ENCODE data around the gene UBTD1. TPM values are rescaled to one million over a fixed set of nuclear protein-coding genes. Genes with fewer than 3 reads are reported as not detected.
A peak's percentile ranks its signal among the peaks of the same experiment; 100 is the strongest.

The UBTD1 gene
- polyA plus RNA-seq, 1 donor (not counting 4 experiments of a cell fraction or from before 2014, with no cell fraction given): 12.0 TPM

- H3K4me3 ChIP-seq (ENCODE audit: control insufficient read depth in 2 of 3, extremely low read depth in 1 of 3, insufficient read depth in 2 of 3, low read depth in 1 of 3, low read length in 3 of 3): peak overlapping the region in 1 of 3 experiments; percentile 31
- H2AFZ ChIP-seq (ENCODE audit: control insufficient read depth, low read length): peak overlapping the region; percentile 27
- H3K4me2 ChIP-seq (ENCODE audit: control insufficient read depth, extremely low read depth, insufficient read depth, low read depth, low read length): peak overlapping the region; percentile 55
- peak; percentile 84 for FAIRE-seq
- TF ChIP-seq, protein P1, sequence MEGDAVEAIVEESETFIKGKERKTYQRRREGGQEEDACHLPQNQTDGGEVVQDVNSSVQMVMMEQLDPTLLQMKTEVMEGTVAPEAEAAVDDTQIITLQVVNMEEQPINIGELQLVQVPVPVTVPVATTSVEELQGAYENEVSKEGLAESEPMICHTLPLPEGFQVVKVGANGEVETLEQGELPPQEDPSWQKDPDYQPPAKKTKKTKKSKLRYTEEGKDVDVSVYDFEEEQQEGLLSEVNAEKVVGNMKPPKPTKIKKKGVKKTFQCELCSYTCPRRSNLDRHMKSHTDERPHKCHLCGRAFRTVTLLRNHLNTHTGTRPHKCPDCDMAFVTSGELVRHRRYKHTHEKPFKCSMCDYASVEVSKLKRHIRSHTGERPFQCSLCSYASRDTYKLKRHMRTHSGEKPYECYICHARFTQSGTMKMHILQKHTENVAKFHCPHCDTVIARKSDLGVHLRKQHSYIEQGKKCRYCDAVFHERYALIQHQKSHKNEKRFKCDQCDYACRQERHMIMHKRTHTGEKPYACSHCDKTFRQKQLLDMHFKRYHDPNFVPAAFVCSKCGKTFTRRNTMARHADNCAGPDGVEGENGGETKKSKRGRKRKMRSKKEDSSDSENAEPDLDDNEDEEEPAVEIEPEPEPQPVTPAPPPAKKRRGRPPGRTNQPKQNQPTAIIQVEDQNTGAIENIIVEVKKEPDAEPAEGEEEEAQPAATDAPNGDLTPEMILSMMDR (optimal IDR thresholded peaks at IDR 0.05 in 1 of 3, IDR thresholded peaks at IDR 0.05 in 1 of 3, conservative IDR thresholded peaks at IDR 0.05 in 1 of 3; ENCODE audit: extremely low read depth in 1 of 3, insufficient read depth in 2 of 3, low read length in 3 of 3): no peak
- no peak for TF ChIP-seq EZH2 (IDR thresholded peaks at IDR 0.05; ENCODE audit: low read length)
- no peaks in the 10 kb centered on the region for H3K9me1 ChIP-seq (ENCODE audit: control insufficient read depth, extremely low read depth, insufficient read depth, low read length)
- dilution Hi-C loops (cut with MboI; ENCODE audit: extremely low pct_ligation_motif_present, low sequenced_read_pairs): no loop called here
- H3K9ac ChIP-seq (ENCODE audit: control insufficient read depth, extremely low read depth, insufficient read depth, low read length): no peak overlapping the region
- no peaks in the 10 kb centered on the region for H3K79me2 ChIP-seq (ENCODE audit: control insufficient read depth, insufficient read depth, low read length)
- DNase-seq (ENCODE audit: low read depth, low spot score): no peak
- H3K9me3 ChIP-seq (ENCODE audit: control insufficient read depth, low read depth, low read length): no peaks in the 10 kb centered on the region
- no peak overlapping the region for H3K27ac ChIP-seq (ENCODE audit: control insufficient read depth, insufficient read depth, low read length)
- H3K36me3 ChIP-seq (ENCODE audit: control insufficient read depth in 2 of 2, extremely low read depth in 1 of 2, insufficient read depth in 2 of 2, low read length in 2 of 2): no peaks in the 10 kb centered on the region
- H4K20me1 ChIP-seq (ENCODE audit: control insufficient read depth, extremely low read depth, insufficient read depth, low read length): no peaks in the 10 kb centered on the region
- no peaks in the 10 kb centered on the region for H3K27me3 ChIP-seq (ENCODE audit: control insufficient read depth, extremely low read depth, insufficient read depth, low read length)
- peaks cover 19% of the 10 kb centered on the region for H3K4me1 ChIP-seq (ENCODE audit: control insufficient read depth, extremely low read depth, insufficient read depth, low read length)
Measured at GRCh38 chr10:97608991-97609561, 110.4 kb downstream of the UBTD1 start.

GRCh38 chr10:97611473-97611872 is 112.7 kb downstream of the UBTD1 start:
- DNase-seq (ENCODE audit: low read depth, low spot score) (no peak), FAIRE-seq (no peak)
- Histone ChIP-seq H3K9ac (ENCODE audit: control insufficient read depth, extremely low read depth, insufficient read depth, low read length) (no peak overlapping the region), H3K9me3 (ENCODE audit: control insufficient read depth, low read depth, low read length) (no peaks in the 10 kb centered on the region), H3K36me3 (ENCODE audit: control insufficient read depth in 2 of 2, extremely low read depth in 1 of 2, insufficient read depth in 2 of 2, low read length in 2 of 2) (no peaks in the 10 kb centered on the region), H3K79me2 (ENCODE audit: control insufficient read depth, insufficient read depth, low read length) (no peaks in the 10 kb centered on the region), H4K20me1 (ENCODE audit: control insufficient read depth, extremely low read depth, insufficient read depth, low read length) (no peaks in the 10 kb centered on the region), H3K4me1 (ENCODE audit: control insufficient read depth, extremely low read depth, insufficient read depth, low read length) (peaks cover 19% of the 10 kb centered on the region), H3K9me1 (ENCODE audit: control insufficient read depth, extremely low read depth, insufficient read depth, low read length) (no peaks in the 10 kb centered on the region), H3K27me3 (ENCODE audit: control insufficient read depth, extremely low read depth, insufficient read depth, low read length) (no peaks in the 10 kb centered on the region), H2AFZ (ENCODE audit: control insufficient read depth, low read length) (no peak overlapping the region), H3K4me3 (ENCODE audit: control insufficient read depth in 2 of 3, extremely low read depth in 1 of 3, insufficient read depth in 2 of 3, low read depth in 1 of 3, low read length in 3 of 3) (no peak overlapping the region), H3K4me2 (ENCODE audit: control insufficient read depth, extremely low read depth, insufficient read depth, low read depth, low read length) (no peak overlapping the region), H3K27ac (ENCODE audit: control insufficient read depth, insufficient read depth, low read length) (no peak overlapping the region)
- no peak for TF ChIP-seq EZH2 (IDR thresholded peaks at IDR 0.05; ENCODE audit: low read length)
- TF ChIP-seq, protein P1 (optimal IDR thresholded peaks at IDR 0.05 in 1 of 3, IDR thresholded peaks at IDR 0.05 in 1 of 3, conservative IDR thresholded peaks at IDR 0.05 in 1 of 3; ENCODE audit: extremely low read depth in 1 of 3, insufficient read depth in 2 of 3, low read length in 3 of 3): no peak
- dilution Hi-C loops (cut with MboI; ENCODE audit: extremely low pct_ligation_motif_present, low sequenced_read_pairs): no loop called here

Data from keratinocyte (primary cell).